DND-41 (cell line): ENCODE data around the gene KRT24.

ENCODE experiments used
- ATAC-seq: fragments of 200-7000 bp; cut with Tn5 transposase; 3 replicates; pipeline ENCODE4 v1.9.1; 2021; ENCODE audit warnings: low read depth; ENCODE audit not compliant: insufficient read depth
- DNase-seq: peaks from one replicate; pipeline ENCODE4 v3.0.0-alpha.2; 2020
- H2AFZ ChIP-seq: 2 replicates; pipeline ENCODE4 v1.6.0; 2012; ENCODE audit warnings: low read depth, low read length
- H3K27ac ChIP-seq: 2 replicates; pipeline ENCODE4 v1.5.1; 2012; ENCODE audit warnings: low read length, inconsistent platforms
- H3K27me3 ChIP-seq: fragments of 200-600 bp; sonication (generic); 2 replicates; pipeline ENCODE4 v1.6.0; 2012; ENCODE audit warnings: low read length, mild to moderate bottlenecking, inconsistent platforms; ENCODE audit not compliant: insufficient read depth, poor library complexity
- H3K36me3 ChIP-seq: 2 replicates; pipeline ENCODE4 v1.5.1; 2012; ENCODE audit warnings: low read length, inconsistent platforms; ENCODE audit not compliant: insufficient read depth
- H3K4me1 ChIP-seq: 2 replicates; pipeline ENCODE4 v1.5.1; 2012; ENCODE audit warnings: mild to moderate bottlenecking, low read length; ENCODE audit not compliant: insufficient read depth
- H3K4me2 ChIP-seq: 2 replicates; pipeline ENCODE4 v1.6.0; 2012; ENCODE audit warnings: mild to moderate bottlenecking, moderate library complexity, low read length, inconsistent platforms; ENCODE audit not compliant: insufficient read depth
- H3K4me3 ChIP-seq, 2 experiments: fragments of 200-600 bp in 1 of 2; shearing (Covaris generic) in 1 of 2; 2 replicates each; pipeline ENCODE4 v1.5.1; 2012 to 2016; ENCODE audit warnings: inconsistent platforms in 2 of 2, low read length in 2 of 2, mild to moderate bottlenecking in 2 of 2, low read depth in 1 of 2, moderate library complexity in 1 of 2
- H3K79me2 ChIP-seq: 2 replicates; pipeline ENCODE4 v1.6.0; 2012; ENCODE audit warnings: low read length, inconsistent platforms; ENCODE audit not compliant: insufficient read depth
- H3K9ac ChIP-seq: 2 replicates; pipeline ENCODE4 v1.6.0; 2012; ENCODE audit warnings: low read depth, mild to moderate bottlenecking, inconsistent platforms, low read length, moderate library complexity
- H3K9me3 ChIP-seq: 2 replicates; pipeline ENCODE4 v1.5.1; 2012; ENCODE audit warnings: low read length, moderate library complexity, mild to moderate bottlenecking, inconsistent platforms; ENCODE audit not compliant: insufficient read depth, severe bottlenecking
- H4K20me1 ChIP-seq: 2 replicates; pipeline ENCODE4 v1.6.0; 2012; ENCODE audit warnings: low read length; ENCODE audit not compliant: insufficient read depth
- CTCF ChIP-seq: IDR thresholded peaks from 2 replicates; pipeline ENCODE4 v1.5.1; 2012; ENCODE audit warnings: borderline replicate concordance, low read length, moderate library complexity, mild to moderate bottlenecking; ENCODE audit not compliant: poor library complexity, severe bottlenecking; ENCODE audit errors: extremely low read depth
- EZH2 ChIP-seq: IDR thresholded peaks from 3 replicates; pipeline ENCODE4 v1.6.1; 2012; ENCODE audit warnings: borderline replicate concordance, low read depth, mild to moderate bottlenecking, moderate library complexity, low read length, inconsistent platforms; ENCODE audit not compliant: severe bottlenecking

The KRT24 gene

GRCh38 chr17:40671282-40671681 lies 32.3 kb downstream of the KRT24 start:
- Histone ChIP-seq H3K27me3 (peaks cover 43% of the 10 kb centered on the region), H3K79me2 (no peaks in the 10 kb centered on the region), H3K36me3 (no peaks in the 10 kb centered on the region), H4K20me1 (no peaks in the 10 kb centered on the region), H3K4me1 (no peaks in the 10 kb centered on the region), H3K4me2 (no peak overlapping the region), H3K9ac (no peak overlapping the region), H3K9me3 (no peaks in the 10 kb centered on the region), H3K27ac (no peak overlapping the region), H2AFZ (no peak overlapping the region), H3K4me3 (no peak overlapping the region)
- ATAC-seq (no peak), DNase-seq (no peak)
- no peak for TF ChIP-seq EZH2
- TF ChIP-seq CTCF: no peak

GRCh38 chr17:40666331-40666730 lies 37.2 kb downstream of the KRT24 start:
- ATAC-seq (no peak), DNase-seq (no peak)
- Histone ChIP-seq H2AFZ (no peak overlapping the region), H3K9me3 (no peaks in the 10 kb centered on the region), H3K4me2 (no peak overlapping the region), H4K20me1 (no peaks in the 10 kb centered on the region), H3K27me3 (peaks cover 48% of the 10 kb centered on the region), H3K27ac (no peak overlapping the region), H3K36me3 (no peaks in the 10 kb centered on the region), H3K79me2 (no peaks in the 10 kb centered on the region), H3K9ac (no peak overlapping the region), H3K4me3 (no peak overlapping the region), H3K4me1 (no peaks in the 10 kb centered on the region)
- TF ChIP-seq CTCF: no peak
- no peak for TF ChIP-seq EZH2

GRCh38 chr17:40664582-40665333 lies 38.8 kb downstream of the KRT24 start, which contains the start of gene KRT222:
KRT222 (minus strand) TSS chr17:40665177; CDS start chr17:40665099, 78 bp downstream.
- H2AFZ ChIP-seq: no peak within 1 kb of the TSS
- H3K9ac ChIP-seq: no peak within 1 kb of the TSS
- no peaks in the 10 kb centered on the region for H3K79me2 ChIP-seq
- H3K36me3 ChIP-seq: no peaks in the 10 kb centered on the region
- H3K4me3 ChIP-seq: no peak within 1 kb of the TSS
- TF ChIP-seq CTCF (no peak), EZH2 (no peak)
- DNase-seq: no peak
- peaks cover 40% of the 10 kb centered on the region for H3K27me3 ChIP-seq
- H4K20me1 ChIP-seq: no peaks in the 10 kb centered on the region
- no peak within 1 kb of the TSS for H3K27ac ChIP-seq
- no peak within 1 kb of the TSS for H3K4me2 ChIP-seq
- no peaks in the 10 kb centered on the region for H3K9me3 ChIP-seq
- ATAC-seq: no peak
- no peaks in the 10 kb centered on the region for H3K4me1 ChIP-seq

GRCh38 chr17:40663252-40663651 lies 40.3 kb downstream of the KRT24 start:
- Histone ChIP-seq H3K27ac (no peak overlapping the region), H3K4me3 (no peak overlapping the region), H2AFZ (no peak overlapping the region), H3K79me2 (no peaks in the 10 kb centered on the region), H3K27me3 (peaks cover 33% of the 10 kb centered on the region), H3K9me3 (no peaks in the 10 kb centered on the region), H4K20me1 (no peaks in the 10 kb centered on the region), H3K36me3 (no peaks in the 10 kb centered on the region), H3K4me2 (no peak overlapping the region), H3K4me1 (no peaks in the 10 kb centered on the region), H3K9ac (no peak overlapping the region)
- ATAC-seq: no peak
- DNase-seq: no peak
- TF ChIP-seq CTCF: no peak
- peak; percentile 52 for TF ChIP-seq EZH2
